GM19395 (cell line): ENCODE measurements around the gene F11R.
A peak's percentile ranks its signal among the peaks of the same experiment; 100 is the strongest.
"Not testable (repeated sequence)": the region's sequence is repeated elsewhere in the genome, so short reads cannot be mapped to it uniquely, and the experiment has no call there.

Experiments used
- ATAC-seq: cut with Tn5 transposase; IDR thresholded peaks from one replicate; pipeline ENCODE4 v1.9.1; 2021; ENCODE audit warnings: mild to moderate bottlenecking, moderate library complexity; ENCODE audit not compliant: unreplicated experiment

Gene F11R

DNA sequence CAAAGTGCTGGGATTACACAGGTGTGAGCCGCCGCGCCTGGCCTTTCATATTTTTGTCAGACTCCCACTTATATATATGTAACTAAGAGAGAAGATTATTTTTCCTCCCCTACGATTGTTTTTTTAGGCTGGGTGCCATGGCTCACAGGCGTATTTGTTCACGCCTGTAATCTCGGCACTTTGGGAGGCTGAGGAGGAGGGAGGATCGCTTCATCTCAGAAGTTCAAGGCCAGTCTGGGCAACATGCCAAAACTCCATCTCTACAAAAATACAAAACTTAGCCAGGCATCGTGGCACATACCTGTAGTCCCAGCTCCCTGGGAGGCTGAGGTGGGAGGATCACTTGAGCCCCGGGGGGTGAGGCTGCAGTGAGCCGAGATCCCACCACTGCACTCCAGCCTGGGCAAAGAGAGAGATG, 42.4 kb downstream of the F11R start:
- ATAC-seq = no peak

DNA sequence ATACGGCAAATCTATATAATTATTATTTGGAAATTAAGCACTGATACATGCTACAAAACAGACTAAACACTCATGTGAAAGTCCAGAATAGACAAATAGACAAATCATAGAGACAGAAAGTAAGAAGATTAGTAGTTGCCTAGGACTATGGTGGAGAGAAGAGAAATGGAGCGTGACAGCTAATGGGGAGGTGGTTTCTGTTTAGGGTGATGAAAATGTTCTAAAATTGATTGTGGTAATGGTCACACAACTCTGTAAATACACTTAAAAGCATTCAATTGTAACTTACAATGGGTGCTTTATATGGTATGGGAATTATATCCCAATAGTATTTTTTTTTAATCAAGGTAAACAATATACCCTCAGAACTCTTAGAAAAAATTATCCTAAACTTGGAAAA, 45.9 kb downstream of the F11R start:
- no peak for ATAC-seq

DNA sequence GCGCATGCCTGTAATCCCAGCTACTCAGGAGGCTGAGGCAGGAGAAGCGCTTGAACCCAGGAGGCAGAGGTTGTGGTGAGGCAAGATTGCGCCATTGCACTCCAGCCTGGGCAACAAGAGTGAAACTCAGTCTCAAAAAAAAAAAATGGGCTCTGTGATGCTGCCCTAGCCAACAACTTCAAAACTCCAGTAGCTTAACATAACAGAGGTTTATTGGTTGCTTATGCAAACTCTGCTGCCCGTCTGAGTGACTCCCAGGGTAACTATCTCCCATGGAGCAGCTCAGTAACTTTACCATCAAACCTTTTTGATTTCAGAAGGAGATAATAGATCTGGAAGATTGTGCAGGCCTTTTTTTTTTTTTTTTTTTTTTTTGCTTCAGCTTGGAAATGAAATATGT, 47.5 kb downstream of the F11R start:
- ATAC-seq = no peak

DNA sequence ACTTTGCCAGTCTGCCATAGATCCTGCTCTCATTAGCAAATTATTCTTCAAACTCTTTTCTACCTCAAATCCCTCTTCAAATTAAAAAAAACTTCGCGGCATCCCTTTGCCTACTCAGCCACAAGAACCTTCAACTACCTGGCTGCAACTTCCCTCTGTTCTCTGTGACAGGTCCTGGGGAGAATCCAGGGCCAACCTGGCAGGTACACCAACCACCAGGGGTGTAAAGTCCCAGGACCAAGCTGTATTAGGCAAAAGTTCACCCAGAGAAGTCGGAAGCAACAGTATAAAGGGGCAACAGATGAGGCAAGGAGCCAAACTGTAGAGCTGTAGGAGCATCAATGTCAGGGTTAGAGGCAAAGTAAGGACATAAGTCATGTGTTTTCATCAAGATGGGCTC, 48.0 kb downstream of the F11R start:
- no peak for ATAC-seq

DNA sequence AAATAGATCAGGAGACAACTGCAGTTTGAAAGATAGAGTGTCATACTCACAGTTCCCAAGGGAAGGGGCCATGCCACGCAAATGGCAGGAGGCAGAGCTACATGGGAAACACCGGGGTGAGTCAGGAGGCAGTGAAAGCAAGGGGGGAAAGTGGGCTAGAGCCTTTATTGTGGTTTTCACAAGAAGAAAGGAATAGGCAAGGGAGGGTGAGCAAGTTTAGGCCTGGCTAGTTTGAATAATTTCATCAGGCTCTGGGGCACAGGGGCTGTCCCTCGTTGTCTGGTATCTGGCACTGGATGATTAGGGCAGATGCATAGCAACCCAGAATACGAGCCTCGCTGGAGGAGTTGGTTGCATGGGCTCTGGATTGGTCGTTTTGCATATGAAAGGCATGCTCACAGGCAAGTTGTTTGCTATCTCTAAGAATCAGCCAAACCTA, 49.3 kb downstream of the F11R start:
- ATAC-seq = peak; percentile 56

DNA sequence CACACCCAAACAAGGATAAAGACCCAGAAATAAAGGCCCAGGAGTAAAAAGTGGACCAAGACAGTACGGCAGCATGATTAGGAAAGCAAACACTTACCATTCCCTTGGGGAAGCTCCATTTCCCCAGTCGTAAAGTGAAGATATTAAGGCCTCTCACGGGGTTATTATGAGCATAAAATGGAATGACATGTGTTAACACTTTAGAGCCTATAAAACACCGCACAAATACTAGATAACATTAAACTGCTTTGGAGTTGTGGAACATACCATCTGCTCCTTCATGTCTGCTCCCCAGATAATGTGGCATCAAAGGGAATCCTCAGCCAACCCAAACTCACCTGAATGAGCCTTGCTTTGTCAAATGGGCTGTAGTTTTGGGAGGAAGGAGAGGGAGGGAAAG, 57.4 kb downstream of the F11R start:
- ATAC-seq = no peak

DNA sequence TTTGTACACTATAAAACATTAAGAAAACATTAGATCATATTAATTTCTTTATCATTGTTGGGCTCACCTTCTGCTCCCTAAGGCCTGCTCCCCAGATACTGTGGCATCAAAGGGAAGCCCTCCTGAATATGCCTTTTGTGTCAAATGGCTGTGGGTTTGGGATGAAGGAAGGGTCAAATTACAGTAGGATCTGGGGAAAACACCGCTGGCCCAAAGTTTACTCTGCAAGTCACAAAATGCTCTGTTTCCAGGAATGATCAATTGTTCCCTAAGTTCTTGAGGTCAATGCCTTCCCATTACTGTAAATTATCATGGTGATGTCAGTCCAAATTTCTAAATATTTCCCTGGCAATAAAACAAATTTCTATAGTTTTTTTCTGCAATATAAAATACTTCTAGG, 59.5 kb downstream of the F11R start:
- no peak for ATAC-seq

DNA sequence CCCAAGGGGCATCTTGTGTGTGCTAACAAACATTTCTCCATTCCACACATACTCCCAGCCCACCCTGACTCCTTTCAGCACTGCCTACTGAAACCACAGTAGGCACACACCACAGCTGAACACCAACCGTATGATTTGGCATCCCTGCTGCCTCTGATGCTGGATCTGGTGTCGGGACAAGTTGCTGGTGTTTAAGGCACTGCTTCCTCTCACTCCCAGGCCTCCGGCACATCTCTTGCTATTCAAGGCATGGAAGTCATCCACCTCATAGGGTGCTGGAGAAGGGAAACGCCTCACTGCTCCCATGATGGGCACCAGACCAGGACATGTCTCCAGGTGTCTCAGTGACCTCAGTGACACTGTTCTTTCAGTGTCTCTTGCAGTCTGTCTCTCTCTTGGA, 64.0 kb downstream of the F11R start:
- ATAC-seq = no peak

DNA sequence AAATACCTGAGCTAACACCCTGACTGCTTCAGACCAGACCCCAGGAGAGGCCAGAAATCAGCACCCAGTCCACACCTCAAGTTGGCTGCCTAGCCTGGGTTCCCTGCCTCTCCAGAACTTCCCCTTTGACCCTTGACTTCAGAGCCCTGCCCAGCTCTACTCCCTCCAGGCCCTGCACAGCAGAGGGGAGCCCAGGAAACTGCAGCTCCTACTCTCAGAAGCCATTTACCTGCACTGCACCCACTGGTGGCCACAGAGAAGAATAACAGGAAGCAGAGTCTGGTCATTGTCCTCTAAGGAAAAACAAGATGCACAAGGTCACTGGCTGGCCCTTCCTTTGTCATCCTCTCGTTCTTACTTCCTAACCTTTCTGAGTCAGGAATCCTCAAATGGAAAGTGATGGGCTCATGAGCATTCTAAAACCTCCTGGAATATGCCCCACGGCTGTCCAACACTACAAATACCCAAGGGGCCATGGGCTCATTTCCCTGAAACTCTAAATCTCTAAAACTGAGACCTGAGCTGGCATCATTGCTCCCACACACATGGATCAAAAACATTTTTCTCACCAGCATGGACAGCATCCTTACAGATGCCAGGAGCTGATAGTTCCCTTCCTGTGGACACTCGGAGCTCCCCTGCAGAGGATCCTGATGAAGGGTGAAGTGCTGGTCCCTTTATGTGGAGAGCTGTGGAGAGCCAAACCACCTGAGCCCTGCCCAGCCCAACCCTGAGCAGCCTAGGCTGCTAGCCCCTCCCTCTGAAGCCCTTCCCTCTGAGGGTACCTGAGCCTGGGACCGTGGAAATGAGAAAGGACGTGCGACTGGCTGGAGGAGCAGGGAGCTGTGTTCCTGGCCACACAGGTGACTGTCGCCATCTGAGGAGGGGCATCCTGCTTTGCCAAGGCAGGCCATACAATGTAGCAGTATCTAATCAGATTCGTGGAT, 66.5 kb downstream of the F11R start, which contains the start of gene ITLN2:
Gene ITLN2 (minus strand): TSS at position 652 of the 947 bp plus-strand sequence. CDS start 68 bp downstream, at position 584.
- ATAC-seq = no peak

DNA sequence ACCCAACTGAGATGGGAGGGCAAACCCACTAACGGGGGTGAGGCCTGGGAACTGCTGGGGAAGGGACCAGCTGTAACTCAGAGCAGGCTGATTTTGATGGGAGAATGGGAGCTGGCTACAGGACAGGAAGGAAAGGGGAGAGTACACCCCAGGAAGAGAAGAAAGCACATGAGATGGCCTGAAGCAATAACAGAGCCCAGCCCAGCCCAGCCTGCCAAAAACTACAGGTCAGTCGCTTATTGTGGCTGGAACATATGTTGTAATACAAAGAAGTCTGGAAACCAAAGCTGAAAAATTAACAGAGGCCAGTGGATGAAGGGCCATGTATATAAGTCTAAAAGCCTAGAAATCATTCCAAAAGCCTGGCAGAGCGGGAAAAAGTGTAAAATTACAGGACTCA, 67.9 kb downstream of the F11R start:
- ATAC-seq = no peak

DNA sequence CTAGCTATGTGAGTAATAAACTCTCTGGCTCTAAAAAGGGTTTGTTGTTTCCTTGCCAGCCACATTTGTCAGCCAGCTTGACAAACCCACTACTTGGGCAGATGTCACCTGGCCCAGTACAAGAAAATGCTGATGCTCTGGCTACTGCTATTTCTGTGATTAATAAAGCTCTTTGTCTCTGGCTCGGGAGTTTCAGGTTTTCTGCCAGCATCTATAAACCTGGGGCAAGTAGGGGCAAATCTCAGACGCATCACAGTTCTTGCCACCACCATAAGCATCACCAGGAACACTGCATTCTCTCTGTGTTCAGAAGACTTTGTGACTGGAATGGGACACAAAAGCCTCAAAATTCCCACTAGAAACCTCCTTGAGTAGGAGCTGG, 68.8 kb downstream of the F11R start:
- no peak for ATAC-seq

DNA sequence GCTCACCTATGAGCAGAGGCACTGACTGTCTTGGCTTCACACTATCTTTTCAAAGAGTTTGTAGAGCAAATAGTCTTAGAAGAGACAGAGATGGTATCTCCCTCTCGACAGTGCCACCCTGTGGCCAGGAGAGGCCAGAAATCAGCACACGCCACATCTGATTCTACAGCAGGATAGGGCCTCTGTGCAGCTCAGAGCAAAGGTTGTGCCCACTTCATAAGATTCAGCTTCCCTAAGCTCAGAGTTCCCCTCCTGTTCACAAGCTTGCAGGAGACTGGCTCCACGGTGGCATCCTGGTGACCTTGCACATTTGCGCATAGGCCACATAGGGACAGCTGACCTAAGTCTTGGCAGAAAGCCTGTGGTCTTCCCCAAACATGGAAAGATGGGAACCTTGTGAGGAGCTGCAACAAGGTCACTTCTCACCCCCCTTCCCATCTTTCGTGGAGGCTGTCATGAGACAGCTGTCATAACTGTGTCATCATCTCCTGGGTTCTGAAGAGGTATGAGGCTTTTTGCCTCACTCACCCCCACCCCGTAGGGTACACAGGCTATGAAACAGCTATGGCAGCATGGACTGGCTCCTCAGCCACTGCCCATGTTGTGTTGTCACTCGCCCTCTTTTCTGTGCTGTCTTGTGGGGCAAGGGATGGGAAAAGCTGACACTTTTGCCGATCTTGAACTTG, 69.4 kb downstream of the F11R start:
- ATAC-seq = no peak

DNA sequence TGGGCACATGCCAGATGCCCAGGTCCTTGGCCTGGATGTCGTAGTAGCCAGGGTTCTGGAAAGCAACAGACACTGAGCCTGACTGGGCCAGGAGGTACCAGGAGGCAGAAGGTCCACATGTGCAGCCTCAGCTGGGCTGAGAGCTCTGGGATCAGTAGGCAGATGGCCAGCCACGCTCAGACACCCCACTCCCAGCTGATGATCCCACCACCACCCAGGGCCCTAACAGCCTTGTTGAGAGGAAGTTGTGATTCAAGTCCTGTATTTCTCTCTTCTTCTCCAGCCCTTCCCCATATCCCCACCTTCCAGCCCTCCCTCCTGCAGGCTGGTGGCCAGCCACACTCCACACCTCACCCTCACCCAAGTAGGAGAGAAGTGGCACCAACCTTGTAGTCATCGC, 70.3 kb downstream of the F11R start:
- no peak for ATAC-seq

DNA sequence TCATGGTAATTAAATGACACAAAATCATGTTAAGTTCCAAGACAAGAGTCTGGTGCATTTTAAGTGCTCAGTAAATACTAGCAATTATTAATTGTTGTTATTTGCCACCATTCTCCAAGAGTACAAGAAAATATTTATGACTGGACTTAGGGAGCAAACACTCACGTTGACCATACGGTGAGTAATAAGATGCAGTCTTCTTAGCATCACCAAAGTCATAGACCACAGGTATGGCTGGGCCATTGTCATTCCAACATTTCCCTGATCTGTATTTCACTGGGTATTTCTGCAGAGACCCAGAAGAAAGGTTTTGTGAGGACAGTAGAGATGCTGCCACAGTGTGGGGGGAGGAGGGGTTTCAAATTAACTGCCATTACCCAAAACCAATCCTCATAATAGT, 71.1 kb downstream of the F11R start:
- ATAC-seq = no peak

DNA sequence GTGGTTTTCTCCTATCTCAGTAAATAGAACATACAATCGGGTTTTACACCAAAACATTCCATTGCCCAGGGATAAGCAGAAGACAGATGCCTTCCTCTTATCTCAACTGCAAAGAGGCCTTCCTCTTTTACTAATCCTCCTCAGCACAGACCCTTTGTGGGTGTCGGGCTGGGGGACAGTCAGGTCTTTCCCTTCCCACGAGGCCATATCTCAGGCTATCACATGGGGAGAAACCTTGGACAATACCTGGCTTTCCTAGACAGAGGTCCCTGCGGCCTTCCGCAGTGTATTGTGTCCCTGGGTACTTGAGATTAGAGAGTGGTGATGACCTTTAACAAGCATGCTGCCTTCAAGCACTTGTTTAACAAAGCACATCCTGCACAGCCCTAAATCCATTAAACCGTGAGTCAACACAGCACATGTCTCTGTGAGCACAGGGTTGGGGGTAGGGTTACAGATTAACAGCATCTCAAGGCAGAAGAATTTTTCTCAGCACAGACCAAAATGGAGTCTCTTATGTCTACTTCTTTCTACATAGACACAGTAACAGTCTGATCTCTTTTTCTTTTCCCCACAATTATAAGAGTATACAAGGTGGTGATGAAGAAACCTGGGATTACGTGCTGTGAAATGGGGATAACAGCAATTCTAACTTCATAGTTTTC, 71.6 kb downstream of the F11R start:
- not testable (repeated sequence) for ATAC-seq

DNA sequence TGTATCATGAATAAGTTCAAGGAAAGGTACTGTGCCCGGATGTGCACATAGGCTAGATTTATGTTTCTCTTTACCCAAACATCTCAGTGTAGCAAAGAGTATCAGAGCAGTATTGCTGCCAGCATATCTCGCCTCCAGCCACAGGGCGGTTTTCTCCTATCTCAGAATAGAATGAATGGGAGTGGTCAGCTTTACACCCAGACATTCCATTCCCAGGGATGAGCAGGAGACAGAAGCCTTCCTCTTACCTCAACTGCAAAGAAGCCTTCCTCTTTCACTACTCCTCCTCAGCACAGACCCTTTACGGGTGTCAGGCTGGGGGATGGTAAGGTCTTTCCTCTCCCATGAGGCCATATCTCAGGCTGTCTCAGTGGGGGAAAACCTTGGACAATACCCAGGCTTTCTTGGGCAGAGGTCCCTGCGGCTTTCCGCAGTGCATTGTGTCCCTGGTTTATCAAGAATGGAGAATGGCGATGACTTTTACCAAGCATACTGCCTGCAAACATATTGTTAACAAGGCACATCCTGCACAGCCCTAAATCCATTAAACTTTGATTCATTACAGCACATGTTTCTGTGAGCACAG, 73.7 kb downstream of the F11R start:
- not testable (repeated sequence) for ATAC-seq

DNA sequence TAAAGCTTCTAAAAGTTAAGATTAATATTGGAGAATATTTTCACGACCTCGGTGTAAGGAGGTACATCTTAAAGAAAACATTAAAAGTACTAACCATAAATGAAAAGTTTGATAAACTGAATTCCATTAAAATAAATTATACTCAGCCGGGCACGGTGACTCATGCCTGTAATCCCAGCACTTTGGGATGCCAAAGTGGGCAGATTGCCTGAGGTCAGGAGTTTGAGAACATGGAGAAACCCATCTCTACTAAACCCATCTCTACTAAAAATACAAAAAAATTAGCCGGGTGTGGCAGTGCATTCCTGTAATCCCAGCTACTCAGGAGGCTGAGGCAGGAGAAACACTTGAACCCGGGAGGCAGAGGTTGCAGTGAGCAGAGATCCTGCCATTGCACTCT, 75.1 kb downstream of the F11R start:
- not testable (repeated sequence) for ATAC-seq
